Transverse colon (tissue), 4 donors: ENCODE measurements around the gene APLP1. TPM values are rescaled to one million over a fixed set of nuclear protein-coding genes. Genes with fewer than 3 reads are reported as not detected.

ENCODE experiments used
- DNase-seq: peaks from one replicate; pipeline ENCODE4 v3.0.0-alpha.2; 2019
- H3K27ac ChIP-seq, 4 donors: fragments of 200-600 bp; sonication (generic); 2 replicates each; pipeline ENCODE4 v1.5.1; 2016 to 2018; ENCODE audit warnings: inconsistent platforms in 4 of 4
- H3K27me3 ChIP-seq: fragments of 200-600 bp; sonication (generic); 2 replicates; pipeline ENCODE4 v1.5.1; 2017; ENCODE audit warnings: inconsistent platforms
- H3K36me3 ChIP-seq, 4 donors: fragments of 200-600 bp; sonication (generic); 2 replicates each; pipeline ENCODE4 v1.5.1; 2017 to 2019; ENCODE audit warnings: inconsistent platforms in 4 of 4
- H3K4me1 ChIP-seq, 4 donors: fragments of 200-600 bp; sonication (generic); 2 replicates each; pipeline ENCODE4 v1.5.1; 2017 to 2020; ENCODE audit warnings: inconsistent platforms in 4 of 4
- H3K4me3 ChIP-seq, 4 donors: fragments of 200-600 bp; sonication (generic); 1 replicate in 1 of 4; 2 replicates in 3 of 4; pipeline versions ENCODE4 v1.5.1 to v1.6.1; 2017 to 2019; ENCODE audit warnings: inconsistent platforms in 4 of 4
- H3K9me3 ChIP-seq, 2 donors: fragments of 200-600 bp; sonication (generic); 2 replicates each; pipeline ENCODE4 v1.5.1; 2017 to 2019; ENCODE audit warnings: inconsistent platforms in 2 of 2
- EP300 ChIP-seq: sonication (generic); formaldehyde crosslinking; IDR thresholded peaks from one replicate; pipeline ENCODE4 v1.6.1; 2017; ENCODE audit warnings: antibody characterized with exemption, low read depth
- POLR2A ChIP-seq: fragments of 450-650 bp; IDR thresholded peaks from one replicate; pipeline ENCODE4 v1.6.1; 2016; ENCODE audit warnings: antibody characterized with exemption, mild to moderate bottlenecking, moderate library complexity
- POLR2AphosphoS5 ChIP-seq, 3 donors: sonication (generic); formaldehyde crosslinking; IDR thresholded peaks; one replicate each; pipeline ENCODE4 v1.6.1; 2016; ENCODE audit warnings: antibody characterized with exemption in 3 of 3
- WGBS, 2 donors: methylation state at CpG; one replicate each; pipeline ENCODE4 v1.1.5; 2018; ENCODE audit warnings: low coverage in 1 of 2; 5-methylcytosine and 5-hydroxymethylcytosine counted together
- in situ Hi-C, 4 donors: fragments of 200-750 bp; cut with MboI; loops; one replicate each; pipeline versions ENCODE4 v1.15.0 to v1.15.1; 2017; ENCODE audit warnings: low sequenced_read_pairs in 3 of 4, low pct_ligation_motif_present in 1 of 4, low pct_unique_long_range_greater_than_20kb in 1 of 4
- intact Hi-C: fragments of 100-400 bp; cut with DNase I; formaldehyde crosslinking; loops from one replicate; pipeline ENCODE4 v1.15.1; 2023; ENCODE audit warnings: low total_unique reads
- total RNA-seq, 4 donors: library from RNA; depleted of rRNA; stranded (reverse); fragments of >200 nt; gene quantifications; one replicate each; pipeline ENCODE4 v1.1.0, GENCODE V29; 2016
- TF ChIP-seq, protein P1 (sequence below), 5 experiments: fragments of 200-600 bp in 3 of 5; fragments of 450-650 bp in 2 of 5; sonication (generic) in 3 of 5; IDR thresholded peaks; 1 replicate in 2 of 5; 2 replicates in 3 of 5; pipeline ENCODE4 v1.5.1; 2016 to 2017; ENCODE audit warnings: antibody characterized with exemption in 5 of 5, inconsistent platforms in 3 of 5, mild to moderate bottlenecking in 2 of 5, moderate library complexity in 1 of 5

Gene APLP1
- total RNA-seq, 4 donors from 2014 or later: 1.00 to 10.5 (median 4.5) TPM

DNA sequence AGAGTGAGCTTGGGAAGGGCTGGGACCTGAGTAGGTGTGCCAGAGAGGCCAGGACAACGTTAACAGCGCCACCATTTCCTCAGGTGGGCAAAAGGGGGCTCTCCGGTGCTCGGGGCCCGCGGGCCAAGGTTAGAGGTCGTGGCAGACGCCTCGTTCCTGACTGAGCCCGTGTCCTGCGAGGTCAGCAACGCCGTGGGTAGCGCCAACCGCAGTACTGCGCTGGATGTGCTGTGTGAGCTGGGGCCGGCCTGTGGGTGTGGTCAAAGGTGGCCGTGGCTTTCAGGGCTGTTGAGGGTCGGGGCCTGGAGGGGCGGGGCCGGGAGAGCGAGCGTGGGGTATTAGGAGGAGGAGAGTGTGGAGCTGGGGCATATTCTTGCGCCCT is 7.9 kb upstream of the APLP1 start:
- peaks cover 83% of the 10 kb centered on the region for H3K27me3 ChIP-seq

DNA sequence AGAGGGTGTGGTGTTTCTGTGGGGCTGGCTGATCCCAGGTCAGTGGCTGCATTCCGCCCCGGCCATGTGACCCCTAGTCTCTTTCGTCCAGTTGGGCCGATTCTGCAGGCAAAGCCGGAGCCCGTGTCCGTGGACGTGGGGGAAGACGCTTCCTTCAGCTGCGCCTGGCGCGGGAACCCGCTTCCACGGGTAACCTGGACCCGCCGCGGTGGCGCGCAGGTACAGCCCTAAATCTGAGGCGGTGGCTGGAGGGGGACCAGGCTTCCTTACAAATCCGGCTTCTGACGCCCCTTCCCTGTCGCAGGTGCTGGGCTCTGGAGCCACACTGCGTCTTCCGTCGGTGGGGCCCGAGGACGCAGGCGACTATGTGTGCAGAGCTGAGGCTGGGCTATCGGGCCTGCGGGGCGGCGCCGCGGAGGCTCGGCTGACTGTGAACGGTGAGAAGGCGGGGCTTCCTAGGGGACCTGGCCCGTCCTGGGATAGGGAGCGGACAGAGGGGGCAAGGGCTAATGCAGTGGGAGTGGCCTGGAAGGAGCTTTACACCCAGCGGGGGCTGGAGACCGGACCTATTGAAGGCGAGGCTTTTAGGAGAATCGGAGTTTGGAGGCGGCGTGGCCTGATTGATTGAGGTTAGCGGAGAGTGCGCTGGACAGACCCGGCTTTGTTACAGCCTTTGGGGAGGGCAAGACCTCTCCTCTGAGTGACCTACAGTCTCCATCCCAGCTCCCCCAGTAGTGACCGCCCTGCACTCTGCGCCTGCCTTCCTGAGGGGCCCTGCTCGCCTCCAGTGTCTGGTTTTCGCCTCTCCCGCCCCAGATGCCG is 7.3 kb upstream of the APLP1 start:
- H3K9me3 ChIP-seq: no peaks in the 10 kb centered on the region
- H3K27ac ChIP-seq: no peak overlapping the region
- in situ Hi-C loops: no loop called here
- WGBS, 2 donors: 17 to 34% methylated on average over 2 to 20 of the region's 55 CpGs
- intact Hi-C loops: no loop called here
- DNase-seq: no peak
- H3K36me3 ChIP-seq: no peaks in the 10 kb centered on the region
- TF ChIP-seq, protein P1, sequence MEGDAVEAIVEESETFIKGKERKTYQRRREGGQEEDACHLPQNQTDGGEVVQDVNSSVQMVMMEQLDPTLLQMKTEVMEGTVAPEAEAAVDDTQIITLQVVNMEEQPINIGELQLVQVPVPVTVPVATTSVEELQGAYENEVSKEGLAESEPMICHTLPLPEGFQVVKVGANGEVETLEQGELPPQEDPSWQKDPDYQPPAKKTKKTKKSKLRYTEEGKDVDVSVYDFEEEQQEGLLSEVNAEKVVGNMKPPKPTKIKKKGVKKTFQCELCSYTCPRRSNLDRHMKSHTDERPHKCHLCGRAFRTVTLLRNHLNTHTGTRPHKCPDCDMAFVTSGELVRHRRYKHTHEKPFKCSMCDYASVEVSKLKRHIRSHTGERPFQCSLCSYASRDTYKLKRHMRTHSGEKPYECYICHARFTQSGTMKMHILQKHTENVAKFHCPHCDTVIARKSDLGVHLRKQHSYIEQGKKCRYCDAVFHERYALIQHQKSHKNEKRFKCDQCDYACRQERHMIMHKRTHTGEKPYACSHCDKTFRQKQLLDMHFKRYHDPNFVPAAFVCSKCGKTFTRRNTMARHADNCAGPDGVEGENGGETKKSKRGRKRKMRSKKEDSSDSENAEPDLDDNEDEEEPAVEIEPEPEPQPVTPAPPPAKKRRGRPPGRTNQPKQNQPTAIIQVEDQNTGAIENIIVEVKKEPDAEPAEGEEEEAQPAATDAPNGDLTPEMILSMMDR (IDR thresholded peaks at IDR 0.05): no peak
- TF ChIP-seq POLR2A (no peak), EP300 (no peak), POLR2AphosphoS5 (IDR thresholded peaks at IDR 0.05) (no peak)
- H3K27me3 ChIP-seq: peaks cover 83% of the 10 kb centered on the region
- H3K4me3 ChIP-seq: no peak overlapping the region
- H3K4me1 ChIP-seq: peaks cover 0 to 18% (median 9%) of the 10 kb centered on the region in 4 donors

More for the DNA sequence above, 7.9 kb upstream of the APLP1 start:
- Histone ChIP-seq H3K4me3 (no peak overlapping the region), H3K36me3 (no peaks in the 10 kb centered on the region), H3K27ac (no peak overlapping the region), H3K9me3 (no peaks in the 10 kb centered on the region), H3K4me1 (peaks cover 0 to 20% (median 10%) of the 10 kb centered on the region in 4 donors)
- DNase-seq: no peak
- TF ChIP-seq POLR2A (no peak), EP300 (no peak), POLR2AphosphoS5 (IDR thresholded peaks at IDR 0.05) (no peak)
- TF ChIP-seq, protein P1 (IDR thresholded peaks at IDR 0.05): no peak
- in situ Hi-C loops: no loop called here
- 29% methylated on average over 21 of the region's 24 CpGs; no CpG with 5 or more reads in 1 of the 2 donors for WGBS, 2 donors
- intact Hi-C loops: no loop called here

DNA sequence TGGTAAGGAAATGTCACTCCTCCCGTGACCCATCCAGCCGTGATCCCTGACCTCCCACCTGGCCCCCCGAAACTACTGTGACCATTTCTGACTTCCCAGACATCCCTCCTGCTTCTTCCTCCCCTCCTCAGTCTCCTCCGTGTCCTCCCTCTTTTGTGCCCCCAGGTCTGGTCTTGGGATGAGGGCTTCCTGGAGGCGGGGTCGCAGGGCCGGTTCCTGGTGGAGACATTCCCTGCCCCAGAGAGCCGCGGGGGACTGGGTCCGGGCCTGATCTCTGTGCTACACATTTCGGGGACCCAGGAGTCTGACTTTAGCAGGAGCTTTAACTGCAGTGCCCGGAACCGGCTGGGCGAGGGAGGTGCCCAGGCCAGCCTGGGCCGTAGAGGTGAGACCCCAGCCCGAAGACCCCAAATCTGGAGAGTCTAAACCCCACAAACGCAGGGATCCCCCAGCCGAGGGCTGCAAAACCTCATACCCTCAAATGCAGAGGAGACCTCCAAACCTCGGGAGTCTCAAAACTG is 6.7 kb upstream of the APLP1 start:
- Histone ChIP-seq H3K4me3 (no peak overlapping the region), H3K36me3 (no peaks in the 10 kb centered on the region), H3K9me3 (no peaks in the 10 kb centered on the region), H3K27ac (no peak overlapping the region), H3K27me3 (peaks cover 76% of the 10 kb centered on the region), H3K4me1 (peaks cover 0 to 11% (median 2%) of the 10 kb centered on the region in 4 donors)
- no peak for DNase-seq
- TF ChIP-seq POLR2A: no peak
- intact Hi-C loops: no loop called here
- in situ Hi-C loops: no loop called here
- WGBS, 2 donors: 13 to 51% methylated on average over 3 to 19 of the region's 19 CpGs

DNA sequence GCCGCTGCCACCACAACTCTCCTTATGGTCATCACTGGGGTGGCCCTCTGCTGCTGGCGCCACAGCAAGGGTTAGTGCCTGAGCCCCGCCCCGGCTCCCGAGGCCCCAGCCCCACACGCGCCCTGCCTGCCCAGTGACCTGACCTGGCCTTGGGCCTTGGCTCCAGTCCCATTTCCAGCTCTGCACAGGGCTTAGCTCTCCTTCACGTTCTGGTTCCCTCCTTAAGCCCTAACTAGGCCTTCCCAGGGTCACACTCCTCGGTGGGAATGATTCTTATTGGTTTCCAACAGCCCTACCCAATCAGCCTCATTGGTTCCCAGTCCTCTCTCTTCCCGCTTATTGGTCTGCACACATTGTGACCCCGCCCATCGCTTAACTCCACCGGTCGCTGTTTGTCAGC is 5.8 kb upstream of the APLP1 start:
- Histone ChIP-seq H3K4me3 (no peak overlapping the region), H3K27me3 (peaks cover 76% of the 10 kb centered on the region), H3K4me1 (peaks cover 0 to 5% (median 0%) of the 10 kb centered on the region in 4 donors), H3K27ac (no peak overlapping the region), H3K9me3 (no peaks in the 10 kb centered on the region), H3K36me3 (no peaks in the 10 kb centered on the region)
- in situ Hi-C loops: no loop called here
- DNase-seq: no peak
- TF ChIP-seq POLR2AphosphoS5 (IDR thresholded peaks at IDR 0.05): no peak
- TF ChIP-seq EP300: no peak
- no peak for TF ChIP-seq POLR2A
- TF ChIP-seq, protein P1 (IDR thresholded peaks at IDR 0.05): no peak
- intact Hi-C loops: no loop called here
- WGBS, 2 donors: 81% methylated on average over 14 of the region's 14 CpGs; no CpG with 5 or more reads in 1 of the 2 donors
